Bronchial epithelial cell (primary cell): ENCODE measurements around the gene ZBTB12. TPM values are rescaled to one million over a fixed set of nuclear protein-coding genes. Genes with fewer than 3 reads are reported as not detected.

ENCODE experiments used
- DNase-seq: peaks from one replicate; pipeline ENCODE4 v3.0.0-alpha.2; 2010; ENCODE audit warnings: low read depth
- FAIRE-seq: peaks from 2 replicates; lab custom pipeline; 2011; peaks lifted over from hg19 to GRCh38; lab: Jason Lieb, UNC
- H3K27me3 ChIP-seq: 2 replicates; pipeline ENCODE4 v1.5.1; 2011; ENCODE audit warnings: low read length; ENCODE audit not compliant: control insufficient read depth, insufficient read depth
- H3K36me3 ChIP-seq: 2 replicates; pipeline ENCODE4 v1.5.1; 2011; ENCODE audit warnings: low read length; ENCODE audit not compliant: control insufficient read depth, insufficient read depth
- H3K4me3 ChIP-seq: 2 replicates; pipeline ENCODE4 v1.5.1; 2011; ENCODE audit warnings: mild to moderate bottlenecking, low read depth, low read length, control low read depth
- total RNA-seq: library from RNA; depleted of rRNA; stranded (reverse); fragments of >200 nt; gene quantifications from 2 replicates; pipeline ENCODE4 v1.2.1, GENCODE V29; 2014
- TF ChIP-seq, protein P1 (sequence below): IDR thresholded peaks from 2 replicates; pipeline ENCODE4 v1.5.1; 2011; ENCODE audit warnings: mild to moderate bottlenecking, moderate library complexity, low read length, control low read depth, inconsistent platforms; ENCODE audit not compliant: insufficient read depth, severe bottlenecking

Gene ZBTB12
- total RNA-seq, 1 donor from 2014 or later: 1.3 TPM

DNA sequence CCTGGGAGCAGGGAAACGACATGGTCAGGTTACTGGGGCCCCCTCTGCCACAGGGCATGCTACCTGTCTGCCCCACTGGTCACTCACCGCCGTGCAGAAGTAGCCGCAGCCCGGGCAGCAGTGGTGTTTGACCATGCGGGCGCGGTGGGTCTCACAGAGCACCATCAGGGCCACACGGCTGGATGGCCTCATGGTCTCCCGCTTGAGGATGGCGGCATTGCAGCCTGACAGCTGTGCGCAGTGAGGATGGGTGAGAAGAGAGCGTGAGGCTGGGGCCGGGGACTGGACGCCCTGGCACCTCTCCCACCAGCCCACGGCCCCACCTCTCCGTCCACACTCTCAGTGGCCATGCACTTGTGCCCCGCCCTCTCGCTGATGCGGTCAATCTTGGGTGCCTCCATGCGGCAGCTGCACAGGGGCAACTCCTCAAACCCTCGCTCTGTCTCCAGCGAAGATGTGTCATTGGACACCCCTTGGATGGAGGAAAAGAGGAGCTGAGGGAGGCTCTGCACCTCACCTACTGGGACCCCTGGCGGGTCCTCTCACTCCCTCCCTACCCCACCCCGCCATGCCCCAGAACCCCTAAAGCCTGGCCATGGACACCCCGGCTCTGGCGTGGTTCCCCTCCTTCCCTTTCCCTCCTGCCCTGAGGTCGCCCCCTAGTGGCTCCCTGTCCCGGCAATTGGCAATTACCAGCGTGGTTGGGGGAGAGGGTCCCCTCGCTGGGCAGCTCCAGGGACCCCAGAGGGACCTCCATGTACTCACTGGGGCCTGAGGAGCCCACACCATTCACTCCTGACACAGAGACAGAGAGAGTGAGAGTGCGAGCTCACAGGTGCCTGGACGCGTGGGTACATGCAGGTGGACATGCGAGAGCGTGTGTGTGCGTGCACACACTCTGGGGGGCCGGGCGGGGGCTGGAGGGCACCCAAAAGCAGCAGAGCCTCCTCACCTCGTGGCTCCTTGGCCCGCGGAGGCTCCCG is 13.3 kb downstream of the ZBTB12 start:
- FAIRE-seq (no peak), DNase-seq (no peak)
- Histone ChIP-seq H3K27me3 (no peaks in the 10 kb centered on the region), H3K4me3 (no peak overlapping the region), H3K36me3 (peaks cover 33% of the 10 kb centered on the region)
- TF ChIP-seq, protein P1, sequence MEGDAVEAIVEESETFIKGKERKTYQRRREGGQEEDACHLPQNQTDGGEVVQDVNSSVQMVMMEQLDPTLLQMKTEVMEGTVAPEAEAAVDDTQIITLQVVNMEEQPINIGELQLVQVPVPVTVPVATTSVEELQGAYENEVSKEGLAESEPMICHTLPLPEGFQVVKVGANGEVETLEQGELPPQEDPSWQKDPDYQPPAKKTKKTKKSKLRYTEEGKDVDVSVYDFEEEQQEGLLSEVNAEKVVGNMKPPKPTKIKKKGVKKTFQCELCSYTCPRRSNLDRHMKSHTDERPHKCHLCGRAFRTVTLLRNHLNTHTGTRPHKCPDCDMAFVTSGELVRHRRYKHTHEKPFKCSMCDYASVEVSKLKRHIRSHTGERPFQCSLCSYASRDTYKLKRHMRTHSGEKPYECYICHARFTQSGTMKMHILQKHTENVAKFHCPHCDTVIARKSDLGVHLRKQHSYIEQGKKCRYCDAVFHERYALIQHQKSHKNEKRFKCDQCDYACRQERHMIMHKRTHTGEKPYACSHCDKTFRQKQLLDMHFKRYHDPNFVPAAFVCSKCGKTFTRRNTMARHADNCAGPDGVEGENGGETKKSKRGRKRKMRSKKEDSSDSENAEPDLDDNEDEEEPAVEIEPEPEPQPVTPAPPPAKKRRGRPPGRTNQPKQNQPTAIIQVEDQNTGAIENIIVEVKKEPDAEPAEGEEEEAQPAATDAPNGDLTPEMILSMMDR: peak; percentile 74

DNA sequence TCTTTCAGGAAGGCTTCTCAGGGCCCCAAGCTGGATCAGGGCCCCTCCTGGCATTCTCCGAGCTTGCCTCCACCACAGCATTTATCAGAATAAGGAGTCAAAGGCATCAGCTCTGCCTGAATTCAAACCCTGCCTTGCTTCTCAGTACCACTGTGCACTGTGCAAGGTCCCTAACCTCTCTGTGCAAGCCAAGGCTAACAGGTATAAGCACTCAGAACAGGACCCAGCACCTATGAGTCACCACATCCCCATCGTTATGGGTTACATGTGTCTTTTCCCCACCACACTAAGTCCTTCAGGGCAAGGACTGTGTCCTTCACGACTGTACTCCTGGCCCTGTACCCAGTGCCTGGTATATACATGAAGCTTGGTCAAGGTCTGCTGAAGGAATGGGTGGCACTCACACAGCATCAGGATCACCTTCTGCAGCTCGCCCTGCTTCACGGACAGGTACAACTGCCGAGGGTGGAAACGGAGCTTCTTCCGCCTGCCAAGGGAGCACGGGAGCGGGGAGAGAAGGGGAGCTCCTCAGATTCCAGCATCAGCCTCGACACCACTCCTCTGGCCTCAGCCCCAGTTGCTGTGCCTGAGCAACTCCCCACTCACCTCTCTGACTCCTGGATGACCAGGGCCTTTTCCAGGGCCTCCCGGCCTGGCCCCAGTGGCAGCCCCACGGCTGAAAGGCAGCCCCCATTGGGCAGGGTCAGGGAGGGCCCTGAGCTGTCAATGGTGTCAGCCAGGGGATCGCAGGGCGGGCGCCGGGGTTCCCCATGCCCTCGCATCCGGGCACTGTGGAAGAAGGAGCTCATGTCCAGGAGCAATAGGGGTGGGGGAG is 14.5 kb downstream of the ZBTB12 start:
- FAIRE-seq: peak; percentile 95
- TF ChIP-seq, protein P1: no peak
- H3K4me3 ChIP-seq: no peak overlapping the region
- peaks cover 40% of the 10 kb centered on the region for H3K36me3 ChIP-seq
- H3K27me3 ChIP-seq: no peaks in the 10 kb centered on the region
- DNase-seq: no peak

DNA sequence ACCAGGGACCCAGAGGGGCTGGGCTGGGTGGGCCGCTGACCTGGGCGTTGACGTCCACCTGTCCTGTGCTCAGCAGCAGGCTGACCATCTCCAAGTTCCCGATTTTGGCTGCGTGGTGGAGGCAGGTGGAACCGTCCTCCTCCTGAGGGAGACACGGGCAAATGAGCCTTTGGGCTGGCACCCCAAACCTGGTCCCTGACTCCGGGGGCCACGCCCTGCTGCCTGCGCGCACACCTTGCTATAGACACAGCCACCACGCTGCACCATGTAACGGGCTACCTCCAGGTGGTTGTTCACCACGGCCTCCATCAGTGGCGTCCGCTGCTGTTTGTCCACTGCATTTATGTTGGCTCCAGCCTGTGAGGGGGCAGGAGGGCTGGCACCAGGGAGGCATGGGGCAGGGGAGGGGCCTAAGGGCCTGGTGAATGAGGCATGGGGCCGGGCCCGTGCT is 15.3 kb downstream of the ZBTB12 start:
- no peak for FAIRE-seq
- Histone ChIP-seq H3K36me3 (peaks cover 42% of the 10 kb centered on the region), H3K4me3 (no peak overlapping the region), H3K27me3 (no peaks in the 10 kb centered on the region)
- TF ChIP-seq, protein P1: no peak
- no peak for DNase-seq

DNA sequence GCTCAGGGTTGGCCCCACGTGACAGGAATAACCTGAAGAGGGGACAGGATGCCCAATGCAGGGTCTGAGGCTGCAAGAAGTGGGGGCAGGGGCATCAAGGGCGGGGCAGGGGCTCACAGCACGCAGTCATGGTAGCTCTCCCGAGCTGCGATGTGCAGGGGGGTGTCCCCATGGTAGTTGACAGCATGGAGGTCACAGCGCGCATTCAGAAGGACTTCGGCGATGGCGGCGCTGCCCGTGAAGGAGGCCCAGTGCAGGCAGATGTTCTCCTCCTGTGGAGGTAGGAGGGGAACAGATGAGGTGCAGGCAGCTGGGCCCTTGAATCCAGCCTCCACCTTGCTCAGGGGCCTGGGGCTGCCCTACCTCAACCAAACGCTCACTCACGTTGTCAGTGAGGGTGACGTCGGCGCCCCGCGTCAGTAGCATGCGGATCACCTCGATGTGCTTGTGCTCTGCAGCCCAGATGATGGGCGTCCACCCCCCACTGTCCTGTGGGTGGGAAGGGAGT is 17.3 kb downstream of the ZBTB12 start:
- no peaks in the 10 kb centered on the region for H3K27me3 ChIP-seq
- DNase-seq (no peak), FAIRE-seq (no peak)
- peaks cover 42% of the 10 kb centered on the region for H3K36me3 ChIP-seq
- TF ChIP-seq, protein P1: no peak
- no peak overlapping the region for H3K4me3 ChIP-seq

DNA sequence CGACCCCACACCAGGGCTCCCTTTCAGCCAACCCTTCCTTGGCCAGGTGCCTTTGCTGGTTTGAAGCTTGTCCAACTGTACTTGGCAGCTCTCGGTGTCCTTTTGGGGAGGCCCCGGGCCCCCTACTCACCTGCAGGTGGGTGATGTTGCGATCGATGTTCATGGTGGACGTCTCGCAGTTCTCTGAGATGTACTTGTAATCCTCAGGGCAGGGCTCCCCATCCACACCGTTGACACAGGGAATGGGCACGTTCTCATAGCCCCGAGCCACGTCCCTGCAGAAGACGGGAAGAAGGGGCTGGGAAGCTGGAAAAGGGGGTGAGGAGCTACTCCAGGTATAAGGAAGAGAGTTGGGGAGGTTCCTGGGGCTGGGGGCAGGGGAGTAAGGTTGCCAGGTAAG is 18.2 kb downstream of the ZBTB12 start:
- no peak overlapping the region for H3K4me3 ChIP-seq
- peaks cover 40% of the 10 kb centered on the region for H3K36me3 ChIP-seq
- H3K27me3 ChIP-seq: no peaks in the 10 kb centered on the region
- TF ChIP-seq, protein P1: no peak
- DNase-seq (no peak), FAIRE-seq (no peak)
